OCI-LY3 (cell line): ENCODE data around the gene TUBA4B.

Source experiments
- H2AFZ ChIP-seq: fragments of 200-600, 300-600 bp; shearing (Covaris generic); 2 replicates; pipeline ENCODE4 v1.6.0; 2014; ENCODE audit warnings: antibody characterized with exemption, low read depth, low read length
- H3K27ac ChIP-seq: fragments of 200-600, 300-600 bp; sonication (generic); 2 replicates; pipeline ENCODE4 v1.5.1; 2014; ENCODE audit warnings: mild to moderate bottlenecking, low read length, moderate library complexity, mixed read lengths
- H3K27me3 ChIP-seq: fragments of 200-600, 300-600 bp; sonication (generic); 2 replicates; pipeline ENCODE4 v1.6.1; 2014; ENCODE audit warnings: low read depth, low read length, mixed read lengths
- H3K36me3 ChIP-seq: fragments of 200-600, 300-600 bp; sonication (generic); replicated peaks from 2 replicates; pipeline ENCODE3; 2014; ENCODE audit warnings: low read depth, low read length, mixed read lengths
- H3K4me1 ChIP-seq: fragments of 300-600, 200-600 bp; sonication (generic); 2 replicates; pipeline ENCODE4 v1.6.1; 2014; ENCODE audit warnings: low read length, mixed read lengths
- H3K4me2 ChIP-seq: fragments of 200-600, 300-600 bp; sonication (generic); 2 replicates; pipeline ENCODE4 v1.6.1; 2014; ENCODE audit warnings: low read length, mixed read lengths
- H3K4me3 ChIP-seq: fragments of 300-600, 200-600 bp; sonication (generic); 2 replicates; pipeline ENCODE4 v1.5.1; 2014; ENCODE audit warnings: antibody characterized with exemption, mild to moderate bottlenecking, low read length, moderate library complexity
- H3K79me2 ChIP-seq: fragments of 300-600, 200-600 bp; shearing (Covaris generic); 2 replicates; pipeline ENCODE4 v1.6.1; 2014; ENCODE audit warnings: mild to moderate bottlenecking, low read length, mixed read lengths
- H3K9ac ChIP-seq: fragments of 300-600, 200-600 bp; shearing (Covaris generic); 2 replicates; pipeline ENCODE4 v1.6.0; 2014; ENCODE audit warnings: mild to moderate bottlenecking, low read length, moderate library complexity
- H3K9me3 ChIP-seq: fragments of 200-600, 300-600 bp; shearing (Covaris generic); 2 replicates; pipeline ENCODE4 v1.6.1; 2014; ENCODE audit warnings: low read length, mixed read lengths; ENCODE audit not compliant: insufficient read depth
- H4K20me1 ChIP-seq: fragments of 200-600, 300-600 bp; sonication (generic); 2 replicates; pipeline ENCODE4 v1.6.1; 2016; ENCODE audit warnings: low read length, mixed read lengths; ENCODE audit not compliant: insufficient read depth
- CTCF ChIP-seq: fragments of 200-600, 300-600 bp; sonication (generic); IDR thresholded peaks from 2 replicates; pipeline ENCODE4 v1.5.1; 2014; ENCODE audit warnings: antibody characterized with exemption, low read length, low read depth
- EZH2phosphoT487 ChIP-seq: fragments of 200-600 bp; shearing (Covaris generic); IDR thresholded peaks from 2 replicates; pipeline ENCODE4 v1.6.1; 2018; ENCODE audit warnings: antibody characterized with exemption, mixed run types, low read depth

Gene TUBA4B

GRCh38 chr2:219213026-219213415 is 40.0 kb upstream of the TUBA4B start:
- no peaks in the 10 kb centered on the region for H3K27me3 ChIP-seq
- H3K27ac ChIP-seq, result no peak overlapping the region
- no peak overlapping the region for H3K4me2 ChIP-seq
- no peaks in the 10 kb centered on the region for H3K4me1 ChIP-seq
- no peak overlapping the region for H3K9ac ChIP-seq
- H4K20me1 ChIP-seq, result no peaks in the 10 kb centered on the region
- no peaks in the 10 kb centered on the region for H3K79me2 ChIP-seq
- H2AFZ ChIP-seq, result no peak overlapping the region
- no peak overlapping the region for H3K4me3 ChIP-seq
- H3K36me3 ChIP-seq, result no peaks in the 10 kb centered on the region
- no peaks in the 10 kb centered on the region for H3K9me3 ChIP-seq
- TF ChIP-seq CTCF, result no peak
- no peak for TF ChIP-seq EZH2phosphoT487

- H3K9ac ChIP-seq, result no peak overlapping the region
- no peaks in the 10 kb centered on the region for H3K36me3 ChIP-seq
- no peak overlapping the region for H2AFZ ChIP-seq
- no peaks in the 10 kb centered on the region for H3K4me1 ChIP-seq
- no peaks in the 10 kb centered on the region for H4K20me1 ChIP-seq
- TF ChIP-seq CTCF (no peak), EZH2phosphoT487 (no peak)
- no peak overlapping the region for H3K4me3 ChIP-seq
- H3K27ac ChIP-seq, result no peak overlapping the region
- no peaks in the 10 kb centered on the region for H3K79me2 ChIP-seq
- H3K9me3 ChIP-seq, result no peaks in the 10 kb centered on the region
- H3K27me3 ChIP-seq, result no peaks in the 10 kb centered on the region
- H3K4me2 ChIP-seq, result no peak overlapping the region
Observed at GRCh38 chr2:219213486-219214071, 39.5 kb upstream of the TUBA4B start.

- Histone ChIP-seq H3K9me3 (no peaks in the 10 kb centered on the region), H3K4me2 (no peak overlapping the region), H3K27ac (no peak overlapping the region), H3K9ac (no peak overlapping the region), H3K4me3 (no peak overlapping the region), H3K36me3 (no peaks in the 10 kb centered on the region), H3K4me1 (no peaks in the 10 kb centered on the region), H4K20me1 (no peaks in the 10 kb centered on the region), H3K79me2 (no peaks in the 10 kb centered on the region), H3K27me3 (no peaks in the 10 kb centered on the region), H2AFZ (no peak overlapping the region)
- no peak for TF ChIP-seq CTCF
- TF ChIP-seq EZH2phosphoT487, result no peak
Observed at GRCh38 chr2:219214141-219214540, 38.9 kb upstream of the TUBA4B start.

GRCh38 chr2:219214786-219215185 is 38.3 kb upstream of the TUBA4B start:
- Histone ChIP-seq H3K4me1 (no peaks in the 10 kb centered on the region), H3K27me3 (no peaks in the 10 kb centered on the region), H3K4me3 (no peak overlapping the region), H3K9me3 (no peaks in the 10 kb centered on the region), H3K27ac (no peak overlapping the region), H3K4me2 (no peak overlapping the region), H3K9ac (no peak overlapping the region), H2AFZ (no peak overlapping the region), H4K20me1 (no peaks in the 10 kb centered on the region), H3K36me3 (no peaks in the 10 kb centered on the region), H3K79me2 (no peaks in the 10 kb centered on the region)
- no peak for TF ChIP-seq EZH2phosphoT487
- TF ChIP-seq CTCF, result no peak
